Bone marrow (tissue), 2 donors: Measurements from ENCODE around the gene NXT2.
"Not testable (repeated sequence)": the region's sequence is repeated elsewhere in the genome, so short reads cannot be mapped to it uniquely, and the experiment has no call there.

Experiments
- DNase-seq, 2 donors: peaks; one replicate each; lab custom pipeline; 2025; lab: John Stamatoyannopoulos, UW

NXT2 gene

GRCh38 chrX:109536439-109537323 is at the start of gene NXT2:
NXT2 (plus strand) TSS chrX:109536844; CDS start chrX:109537007, 163 bp downstream.
- DNase-seq, result peak; percentile 49 to 79

GRCh38 chrX:109487640-109488039 is 49.0 kb upstream of the NXT2 start:
- no peak for DNase-seq

DNA sequence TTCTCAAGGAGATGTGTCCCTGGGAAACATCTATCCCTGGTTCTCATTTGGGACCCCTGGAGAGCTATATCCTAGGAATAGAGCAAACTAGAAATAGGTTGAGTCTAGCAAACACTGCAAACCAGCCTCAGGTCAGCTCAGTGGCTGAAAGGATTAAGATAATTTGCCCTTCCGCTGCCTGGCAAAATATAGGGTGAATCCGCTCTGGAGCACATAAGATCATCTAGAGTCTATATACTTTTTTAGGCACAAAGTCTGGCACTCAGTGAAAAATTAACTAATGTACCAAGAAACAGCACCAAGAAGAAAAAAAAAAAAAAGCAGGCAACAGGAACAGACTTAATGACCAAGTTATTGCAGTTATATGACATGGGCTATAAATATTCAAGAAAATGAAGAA is 47.5 kb upstream of the NXT2 start:
- no peak for DNase-seq

GRCh38 chrX:109498434-109498833 is 38.2 kb upstream of the NXT2 start:
- DNase-seq, result no peak

GRCh38 chrX:109501176-109501575 is 35.5 kb upstream of the NXT2 start:
- DNase-seq, result no peak

DNA sequence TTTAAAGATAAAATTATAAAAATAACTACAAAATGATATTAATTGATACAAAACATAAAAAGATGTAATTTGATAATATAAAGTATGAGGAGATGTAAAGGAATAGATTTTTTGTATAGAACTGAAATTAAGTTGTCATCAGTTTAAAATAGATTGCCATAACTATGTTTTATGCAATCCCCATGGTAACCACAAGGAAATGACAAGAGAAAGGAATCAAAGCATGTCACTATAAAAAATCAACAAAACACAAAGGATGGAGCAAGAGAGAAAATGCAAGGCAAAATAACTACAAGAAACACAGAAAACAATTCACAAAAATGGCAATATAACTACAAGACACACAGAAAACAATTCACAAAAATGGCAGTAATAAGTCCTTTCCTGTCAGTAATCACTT is 27.7 kb upstream of the NXT2 start:
- no peak for DNase-seq

DNA sequence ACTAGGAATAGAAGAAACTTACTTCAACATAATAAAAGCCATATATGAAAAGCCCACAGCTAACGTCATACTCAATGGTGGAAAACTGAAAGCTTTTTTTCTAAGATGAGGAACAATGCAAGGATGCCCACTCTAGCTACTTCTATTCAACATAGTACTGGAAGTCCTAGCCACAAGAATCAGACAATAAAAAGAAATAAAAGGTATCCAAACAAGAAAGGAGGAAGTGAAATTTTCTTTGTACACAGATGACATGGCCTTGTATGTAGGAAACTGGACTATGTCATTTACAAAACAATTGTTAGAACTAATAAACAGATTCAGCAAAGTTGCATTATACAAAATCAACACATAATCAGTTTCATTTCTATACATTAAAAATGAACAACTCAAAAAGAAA is 25.5 kb upstream of the NXT2 start:
- no peak for DNase-seq

- no peak for DNase-seq
These were observed 17.6 kb upstream of the NXT2 start for GRCh38 chrX:109519001-109519400.

DNA sequence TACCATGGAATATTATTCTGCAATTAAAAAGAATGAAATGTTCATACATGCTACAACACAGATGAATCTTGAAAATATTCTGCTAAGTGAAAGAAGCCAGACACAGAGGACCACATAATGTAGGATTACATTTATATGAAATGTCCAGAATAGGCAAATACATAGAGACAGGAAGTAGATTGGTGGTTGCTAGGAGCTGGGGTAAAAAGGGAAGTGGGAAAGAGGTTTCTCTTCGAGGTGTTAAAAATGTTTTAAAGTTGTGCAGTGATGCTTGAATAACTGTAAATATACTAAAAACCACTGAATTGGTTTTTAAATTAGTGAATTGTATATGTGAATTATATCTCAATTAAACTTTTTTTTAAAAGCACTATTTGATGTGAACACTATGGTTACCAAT is 3.6 kb upstream of the NXT2 start:
- peak in 1 of 2 donors; percentile 7 for DNase-seq

DNA sequence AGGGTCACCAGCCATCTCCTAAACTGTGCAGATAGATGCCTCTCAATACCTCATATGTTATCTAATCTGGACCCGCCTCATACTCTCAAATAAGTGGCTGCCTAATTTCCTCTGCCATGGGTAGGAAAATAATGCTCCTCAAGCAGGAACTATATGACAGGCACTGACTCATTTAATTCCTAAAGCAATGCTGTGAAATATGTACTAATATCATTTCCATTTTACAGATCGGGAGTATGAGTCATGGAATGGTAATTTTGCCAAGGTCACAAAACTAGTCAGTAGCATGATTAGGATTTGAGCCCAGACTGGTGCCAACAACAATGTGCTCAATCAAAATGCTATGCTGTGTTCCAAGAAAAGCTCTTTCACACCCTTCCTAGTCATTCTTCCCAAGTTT is 3.0 kb upstream of the NXT2 start:
- DNase-seq, result no peak

DNA sequence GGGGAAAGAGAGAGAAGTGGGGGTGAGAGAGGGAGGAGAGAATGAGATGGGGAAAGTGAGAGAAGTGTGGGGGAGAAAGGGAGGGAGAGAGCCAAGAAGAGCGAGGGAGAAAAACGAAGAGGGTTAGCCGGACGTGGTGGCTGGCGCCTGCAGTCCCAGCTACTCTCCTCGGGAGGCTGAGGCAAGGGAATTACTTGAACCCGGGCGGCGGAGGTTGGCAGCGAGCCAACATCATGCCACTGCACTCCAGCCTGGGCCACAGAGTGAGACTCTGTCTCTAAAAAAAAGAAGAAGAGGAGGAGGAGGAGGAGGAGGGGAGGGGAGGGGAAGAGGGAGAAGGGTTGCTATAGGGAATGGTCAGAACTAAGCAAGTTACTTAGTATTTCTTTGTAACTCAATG is 1.7 kb upstream of the NXT2 start:
- DNase-seq, result no peak

- DNase-seq, result no peak
These were observed 1.1 kb upstream of the NXT2 start for GRCh38 chrX:109535578-109535977.

GRCh38 chrX:109537324-109537665 is 651 bp downstream of the NXT2 start:
- no peak for DNase-seq

DNA sequence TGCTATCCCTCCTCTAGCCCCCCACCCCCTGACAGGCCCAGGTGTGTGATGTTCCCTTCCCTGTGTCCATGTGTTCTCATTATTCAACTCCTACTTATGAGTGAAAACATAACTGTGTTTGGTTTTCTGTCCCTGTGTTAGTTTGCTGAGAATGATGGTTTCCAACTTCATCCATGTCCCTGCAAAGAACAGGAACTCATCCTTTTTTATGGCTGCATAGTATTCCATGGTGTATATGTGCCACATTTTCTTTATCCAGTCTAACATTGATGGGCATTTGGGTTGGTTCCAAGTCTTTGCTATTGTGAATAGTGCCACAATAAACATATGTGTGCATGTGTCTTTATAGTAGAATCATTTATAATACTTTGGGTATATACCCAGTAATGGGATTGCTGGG is 2.4 kb downstream of the NXT2 start:
- not testable (repeated sequence) for DNase-seq

DNA sequence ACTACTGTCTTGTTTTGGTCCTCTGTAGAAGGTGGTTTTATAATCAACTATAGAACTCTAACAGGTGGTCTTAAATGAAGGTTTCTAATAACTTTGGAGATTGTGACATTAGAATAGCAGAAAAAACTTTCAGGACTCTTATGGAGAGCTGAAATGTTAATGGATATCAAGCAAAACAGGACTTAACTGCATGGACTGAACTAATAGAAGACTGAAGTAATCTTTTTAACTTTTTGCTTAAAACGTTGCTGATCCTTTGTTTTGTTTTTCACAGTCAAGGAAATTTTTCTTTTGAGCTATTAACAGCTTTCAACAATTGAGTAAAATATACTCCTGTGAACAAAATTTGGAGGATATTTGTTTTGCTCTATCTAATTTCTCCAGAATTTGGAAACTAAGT is 17.2 kb downstream of the NXT2 start:
- no peak for DNase-seq

DNA sequence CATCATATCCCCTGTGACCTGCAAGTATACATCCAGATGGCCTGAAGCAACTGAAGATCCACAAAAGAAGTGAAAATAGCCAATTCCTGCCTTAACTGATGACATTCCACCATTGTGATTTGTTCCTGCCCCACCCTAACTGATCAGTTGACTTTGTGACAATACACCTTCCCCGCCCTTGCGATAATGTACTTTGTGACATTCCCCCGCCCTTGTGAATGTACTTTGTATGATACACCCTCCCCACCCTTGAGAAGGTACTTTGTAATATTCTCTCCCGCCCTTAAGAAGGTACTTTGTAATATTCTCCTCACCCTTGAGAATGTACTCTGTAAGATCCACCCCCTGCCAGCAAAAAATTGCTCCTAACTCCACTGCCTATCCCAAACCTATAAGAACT is 39.4 kb downstream of the NXT2 start:
- DNase-seq, result not testable (repeated sequence)

- DNase-seq, result no peak
These were observed 40.4 kb downstream of the NXT2 start for GRCh38 chrX:109577055-109577454.

GRCh38 chrX:109578916-109579315 is 42.3 kb downstream of the NXT2 start:
- DNase-seq, result no peak

- no peak for DNase-seq
These were observed 48.8 kb downstream of the NXT2 start for GRCh38 chrX:109585488-109585887.

GRCh38 chrX:109590176-109590575 is 53.5 kb downstream of the NXT2 start:
- no peak for DNase-seq
